HG03354 (cell line): Measurements from ENCODE around the gene MYCN.
"Not testable (repeated sequence)": the region's sequence is repeated elsewhere in the genome, so short reads cannot be mapped to it uniquely, and the experiment has no call there.

Experiments used
- ATAC-seq: cut with Tn5 transposase; IDR thresholded peaks from one replicate; pipeline ENCODE4 v1.9.1; 2021; ENCODE audit warnings: mild to moderate bottlenecking; ENCODE audit not compliant: unreplicated experiment, poor library complexity, severe bottlenecking

MYCN gene

GRCh38 chr2:15955232-15955988 is 15.1 kb downstream of the MYCN start:
- ATAC-seq = no peak

DNA sequence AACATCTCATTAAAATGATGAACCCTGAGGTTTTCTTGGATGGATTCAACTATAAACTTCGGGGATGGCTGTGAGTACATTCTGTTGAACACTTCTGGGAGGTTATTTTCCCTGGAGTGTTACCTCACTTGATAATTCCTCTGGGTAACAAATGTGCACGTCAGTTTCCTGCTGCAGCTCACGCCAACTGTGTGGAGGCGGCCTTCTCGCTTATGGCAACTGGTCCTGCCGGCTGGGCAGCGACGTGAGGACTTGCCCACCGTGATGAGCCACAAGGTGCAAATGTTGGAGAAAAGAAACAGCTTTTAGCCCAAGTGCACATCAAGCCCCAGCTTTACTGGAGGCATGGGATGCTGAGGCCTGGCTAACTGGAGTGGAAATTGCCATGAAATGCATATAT is 15.9 kb downstream of the MYCN start:
- ATAC-seq = no peak

GRCh38 chr2:15956751-15957736 is 16.7 kb downstream of the MYCN start:
- ATAC-seq = no peak

GRCh38 chr2:15957881-15958713 is 17.7 kb downstream of the MYCN start:
- ATAC-seq = no peak

DNA sequence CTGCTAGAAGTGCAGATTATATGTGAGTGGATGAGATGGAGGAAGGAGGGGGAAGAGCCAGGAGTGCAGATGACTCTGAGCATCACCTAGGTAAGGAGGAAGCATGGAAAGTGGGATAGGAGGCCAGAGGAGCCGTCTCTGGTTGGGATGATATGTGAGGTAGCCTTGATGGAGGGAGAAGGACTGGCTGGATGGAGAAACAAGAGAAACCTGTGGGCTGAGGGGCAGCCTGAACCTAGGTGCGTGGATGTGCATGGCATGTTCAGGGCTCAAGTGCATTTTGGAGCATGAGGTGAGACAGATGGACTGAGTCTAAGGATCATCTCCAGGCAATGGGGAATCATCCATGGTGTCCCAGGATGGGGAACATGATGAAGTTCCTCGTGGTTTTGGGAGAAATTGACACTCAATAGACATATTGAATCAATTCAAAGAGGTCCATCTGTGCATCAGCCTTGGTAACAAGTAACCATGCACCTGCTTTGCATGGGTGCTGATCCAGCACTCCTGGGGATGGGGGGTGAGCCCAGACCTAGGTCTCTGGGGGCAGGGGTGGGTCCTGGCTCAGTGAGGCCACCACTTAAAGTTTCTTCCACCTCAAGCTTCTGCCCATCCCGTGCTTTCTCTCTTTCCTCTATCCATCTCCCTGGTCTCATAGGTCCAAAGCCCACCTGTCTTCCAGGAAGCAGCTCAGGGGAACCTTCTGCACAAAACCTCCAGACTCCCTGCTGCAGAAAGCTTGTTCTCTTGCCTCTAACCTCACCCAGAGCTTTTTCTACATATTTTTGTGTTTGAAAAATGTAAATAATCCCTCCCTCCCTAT is 19.2 kb downstream of the MYCN start:
- ATAC-seq = no peak

- not testable (repeated sequence) for ATAC-seq
Observed at GRCh38 chr2:15960154-15960520, 19.8 kb downstream of the MYCN start.

DNA sequence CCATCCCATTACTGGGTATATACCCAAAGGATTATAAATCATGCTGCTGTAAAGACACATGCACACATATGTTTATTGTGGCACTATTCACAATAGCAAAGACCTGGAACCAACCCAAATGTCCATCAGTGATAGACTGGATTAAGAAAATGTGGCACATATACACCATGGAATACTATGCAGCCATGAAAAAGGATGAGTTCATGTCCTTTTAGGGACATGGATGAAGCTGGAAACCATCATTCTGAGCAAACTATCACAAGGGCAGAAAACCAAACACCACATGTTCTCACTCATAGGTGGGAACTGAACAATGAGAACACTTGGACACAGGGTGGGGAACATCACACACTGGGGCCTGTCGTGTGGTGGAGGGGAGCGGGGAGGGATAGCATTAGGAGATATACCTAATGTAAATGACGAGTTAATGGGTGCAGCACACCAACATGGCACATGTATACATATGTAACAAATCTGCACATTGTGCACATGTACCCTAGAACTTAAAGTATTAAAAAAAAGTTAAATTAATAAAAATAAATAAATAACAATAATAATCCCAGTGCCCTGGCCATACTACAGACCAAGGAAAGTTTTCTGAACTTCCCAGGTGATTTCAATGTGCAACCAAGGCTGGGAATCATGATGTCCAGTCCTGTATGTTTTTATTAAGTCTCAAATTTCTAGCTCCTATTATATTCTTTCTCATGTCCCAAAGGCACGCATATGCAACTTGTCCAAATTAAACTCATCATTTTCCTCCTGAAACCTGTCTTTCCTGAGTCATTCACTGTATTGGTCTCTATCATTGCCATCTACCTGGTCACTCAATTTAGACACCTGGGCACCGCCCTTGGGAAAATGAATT is 23.0 kb downstream of the MYCN start:
- ATAC-seq = not testable (repeated sequence)

DNA sequence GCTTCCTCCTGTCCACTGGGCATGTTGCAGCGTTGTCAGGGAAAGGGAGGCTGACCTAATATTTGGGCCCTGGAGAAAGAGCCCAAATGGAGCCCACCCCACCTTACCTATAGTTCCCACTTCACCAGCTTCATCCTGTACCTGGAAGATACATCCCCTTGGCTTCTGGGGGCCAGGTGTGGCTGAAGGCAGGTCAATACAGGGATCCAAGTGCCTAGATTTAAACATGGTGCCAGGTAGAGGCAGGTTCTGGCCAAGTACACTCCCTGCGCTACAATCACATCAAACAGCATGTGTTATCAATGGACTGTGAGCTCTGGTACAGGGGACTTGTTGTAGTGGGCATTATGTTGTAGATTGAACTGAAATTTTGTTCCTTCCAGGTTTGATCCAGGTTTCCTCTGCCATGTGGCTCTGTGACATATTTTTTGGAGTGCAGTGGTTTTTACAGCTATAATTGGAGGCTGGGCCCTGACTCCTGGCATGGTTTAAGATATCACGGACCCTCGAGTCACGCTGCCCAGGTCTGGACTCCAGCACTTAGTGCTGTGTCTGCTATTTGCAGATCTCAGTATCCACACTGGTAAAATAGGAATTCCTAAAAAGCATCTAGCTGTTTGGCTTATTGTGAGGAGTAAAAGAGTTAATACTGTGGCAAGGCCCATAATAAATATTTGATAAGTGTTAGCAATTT is 23.8 kb downstream of the MYCN start:
- no peak for ATAC-seq

DNA sequence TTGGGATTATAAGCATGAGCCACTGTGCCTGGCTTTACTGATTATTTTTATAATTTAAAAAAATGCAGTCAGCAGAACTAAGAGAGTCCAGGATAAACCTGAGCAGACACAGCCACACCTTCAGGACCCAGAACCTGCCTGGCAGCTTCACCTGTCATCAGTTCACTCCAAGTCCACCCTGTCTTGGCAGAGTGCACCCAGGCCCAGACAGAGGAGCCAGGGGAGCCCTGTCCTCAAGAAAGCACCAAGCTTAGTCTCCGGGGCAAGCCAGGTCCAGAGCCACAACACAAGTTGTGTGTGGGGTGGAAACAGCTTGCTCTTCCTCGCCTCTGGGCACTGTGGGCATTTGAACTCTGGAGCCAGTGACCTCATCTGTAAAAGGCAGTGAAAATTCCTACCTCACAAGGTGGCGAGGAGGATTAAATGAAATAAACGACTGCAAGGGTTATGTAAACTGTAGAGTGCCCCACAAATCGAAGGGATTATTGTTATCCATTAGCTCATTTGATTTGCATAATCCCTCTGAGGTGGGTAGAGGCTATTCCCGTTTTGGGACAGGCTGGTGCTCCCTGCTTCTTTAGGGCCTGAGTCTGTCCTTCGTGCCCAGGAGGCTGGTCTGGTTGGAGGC is 24.7 kb downstream of the MYCN start:
- no peak for ATAC-seq

DNA sequence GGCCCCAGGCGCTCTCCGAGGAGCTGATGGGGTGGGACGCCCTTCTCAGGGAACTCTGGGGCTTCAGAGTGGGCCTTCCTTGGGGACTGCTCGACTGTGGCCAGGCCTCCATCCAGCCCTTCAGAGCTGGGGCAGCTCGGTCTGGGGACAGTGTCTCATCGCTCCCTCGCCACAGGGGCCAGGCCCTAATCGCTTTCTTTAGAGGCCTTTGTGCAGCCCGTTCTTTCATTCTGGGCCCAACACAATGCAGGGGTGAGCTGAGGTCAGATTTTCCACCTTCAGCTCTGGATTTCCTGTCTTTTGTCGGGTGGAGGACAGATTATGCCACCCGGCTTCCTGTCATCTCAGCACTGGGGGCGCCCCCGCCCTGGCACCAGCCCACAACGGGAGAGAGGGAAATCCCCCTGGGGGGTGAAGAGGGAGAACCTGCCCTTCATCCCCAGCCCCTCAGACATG is 25.2 kb downstream of the MYCN start:
- no peak for ATAC-seq

- no peak for ATAC-seq
Observed at GRCh38 chr2:15967415-15968279, 27.3 kb downstream of the MYCN start.

DNA sequence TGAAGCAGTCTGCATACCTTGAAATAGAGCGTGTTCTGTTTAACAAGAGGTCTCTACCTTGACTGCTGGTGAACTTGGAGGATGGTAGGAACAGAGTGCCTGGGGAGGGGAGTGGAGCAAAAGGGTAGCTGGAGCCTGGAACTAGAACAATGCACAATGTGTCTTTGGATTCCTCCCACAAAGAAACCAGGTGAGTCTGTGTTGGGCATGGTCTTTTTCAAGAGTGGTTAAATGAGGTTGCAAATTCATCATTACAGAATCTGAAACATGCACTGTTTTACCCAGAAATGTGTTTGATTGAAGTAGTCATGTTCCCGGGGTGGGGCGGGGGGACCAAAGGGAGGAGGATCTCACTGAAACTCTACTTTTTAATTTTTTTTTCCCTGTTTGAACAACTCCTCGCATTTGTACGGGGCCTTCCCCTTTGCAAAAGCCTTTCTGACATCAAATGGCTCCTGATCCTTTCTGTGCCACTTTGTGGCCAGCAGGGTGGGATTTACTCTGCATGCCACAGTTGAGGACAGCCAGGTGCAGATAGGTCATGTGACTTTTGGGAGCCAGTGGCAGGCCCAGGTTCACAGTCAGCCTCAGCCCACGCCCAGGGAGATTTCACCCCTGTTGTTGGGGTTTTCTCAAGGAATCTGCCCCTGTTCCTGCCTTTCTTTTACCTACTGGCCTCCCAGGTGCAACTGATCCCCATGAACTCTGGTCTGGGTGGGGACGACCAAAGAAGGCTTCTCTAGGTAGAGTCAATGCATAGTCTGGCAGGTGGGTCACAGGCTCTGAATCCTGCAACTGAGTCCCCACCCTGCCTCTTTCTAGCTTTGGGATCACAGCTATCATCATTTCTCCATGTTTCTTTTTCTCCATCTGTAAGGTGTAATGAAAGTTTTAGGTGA is 28.2 kb downstream of the MYCN start:
- ATAC-seq = no peak

GRCh38 chr2:15969214-15969613 is 28.9 kb downstream of the MYCN start:
- no peak for ATAC-seq

- no peak for ATAC-seq
Observed at GRCh38 chr2:15970701-15971100, 30.4 kb downstream of the MYCN start.

GRCh38 chr2:15971351-15971750 is 31.0 kb downstream of the MYCN start:
- no peak for ATAC-seq
